HepG2 (cell line): Measurements from ENCODE around the gene NSD1. TPM values are rescaled to one million over a fixed set of nuclear protein-coding genes. Genes with fewer than 3 reads are reported as not detected.
A peak's percentile ranks its signal among the peaks of the same experiment; 100 is the strongest.

Source experiments
- CAMTA2 ChIP-seq: sonication (generic); formaldehyde crosslinking; IDR thresholded peaks from 2 replicates; pipeline ENCODE4 v1.4.0; 2020; ENCODE audit warnings: mild to moderate bottlenecking, missing genetic modification reagents, borderline replicate concordance
- CREB1 ChIP-seq, 2 experiments: fragments of 450-650 bp in 1 of 2; IDR thresholded peaks; 2 replicates each; pipeline ENCODE4 v1.6.1; 2016 to 2017; ENCODE audit warnings: control low read depth in 1 of 2, mild to moderate bottlenecking in 1 of 2, missing compliant biosample characterization in 1 of 2, missing genetic modification characterization in 1 of 2
- LCORL ChIP-seq, 2 experiments: fragments of 450-650 bp in 1 of 2; sonication (generic) in 1 of 2; formaldehyde crosslinking in 1 of 2; IDR thresholded peaks; 2 replicates each; pipeline versions ENCODE4 v1.5.0 to v1.6.1; 2017 to 2020; ENCODE audit warnings: antibody characterized with exemption in 1 of 2, missing genetic modification reagents in 1 of 2
- MAFG ChIP-seq: sonication (generic); formaldehyde crosslinking; IDR thresholded peaks from 2 replicates; pipeline ENCODE4 v1.5.1; 2020; ENCODE audit warnings: mild to moderate bottlenecking, missing genetic modification reagents
- NPAS2 ChIP-seq: sonication (generic); formaldehyde crosslinking; IDR thresholded peaks from 2 replicates; pipeline ENCODE4 v1.8.0; 2022; ENCODE audit warnings: mild to moderate bottlenecking, missing genetic modification reagents, borderline replicate concordance
- PAXIP1 ChIP-seq: sonication (generic); formaldehyde crosslinking; conservative IDR thresholded peaks from 2 replicates; pipeline ENCODE4 v1.4.0; 2020; ENCODE audit warnings: mild to moderate bottlenecking, missing genetic modification reagents, moderate library complexity
- PREB ChIP-seq: sonication (generic); formaldehyde crosslinking; IDR thresholded peaks from 2 replicates; pipeline ENCODE4 v1.4.0; 2020; ENCODE audit warnings: missing genetic modification reagents
- RXRA ChIP-seq: sonication (generic); formaldehyde crosslinking; IDR thresholded peaks from 2 replicates; pipeline ENCODE4 v1.5.1; 2020; ENCODE audit warnings: missing genetic modification reagents
- TAF15 ChIP-seq: fragments of 200-400 bp; formaldehyde crosslinking; IDR thresholded peaks from one replicate; pipeline ENCODE4 v1.6.1; 2018; ENCODE audit warnings: mild to moderate bottlenecking, low read depth, low read length; ENCODE audit not compliant: poor library complexity, severe bottlenecking
- ZNF101 ChIP-seq: sonication (generic); formaldehyde crosslinking; IDR thresholded peaks from 2 replicates; pipeline ENCODE4 v1.4.0; 2020; ENCODE audit warnings: mild to moderate bottlenecking, low read depth, missing genetic modification reagents, borderline replicate concordance
- ZNF703 ChIP-seq: sonication (generic); formaldehyde crosslinking; IDR thresholded peaks from 2 replicates; pipeline ENCODE4 v1.5.1; 2020; ENCODE audit warnings: missing genetic modification reagents, mild to moderate bottlenecking, moderate library complexity, borderline replicate concordance
- polyA plus RNA-seq, 8 experiments: library from polyadenylated mRNA; depleted of rRNA in 3 of 8; stranded (reverse) in 7 of 8; unstranded in 1 of 8; fragments of >200 nt; fragmentation: Illumina TruSeq in 4 of 8; extraction: Trizol in 4 of 8; gene quantifications; 2 replicates each; pipeline versions ENCODE4 v1.2.1 to v1.2.3, GENCODE V29; 2011 to 2016; ENCODE audit warnings: low read depth in 4 of 8, missing spikeins in 1 of 8, mixed read lengths in 1 of 8; ENCODE audit not compliant: insufficient read depth in 1 of 8
- total RNA-seq, 5 experiments: library from RNA; depleted of rRNA; stranded (reverse); fragments of >200 nt; fragmentation: Illumina TruSeq; extraction: Trizol; gene quantifications; 2 replicates each; pipeline ENCODE4 v1.2.3, GENCODE V29; 2016; ENCODE audit warnings: low read depth in 1 of 5
- TF ChIP-seq, protein P1 (sequence below): IDR thresholded peaks from 2 replicates; pipeline ENCODE4 v1.6.1; 2016; ENCODE audit warnings: missing compliant biosample characterization, missing genetic modification reagents, borderline replicate concordance
- TF ChIP-seq, protein P2 (sequence below): sonication (generic); formaldehyde crosslinking; IDR thresholded peaks from 2 replicates; pipeline ENCODE4 v1.4.0; 2020; ENCODE audit warnings: missing genetic modification reagents

NSD1 gene
- total and polyA plus RNA-seq, 2 of the 13 experiments (the other 11 are each of a cell fraction or from before 2014, with no cell fraction given): 0.01 to 0.09 TPM

DNA sequence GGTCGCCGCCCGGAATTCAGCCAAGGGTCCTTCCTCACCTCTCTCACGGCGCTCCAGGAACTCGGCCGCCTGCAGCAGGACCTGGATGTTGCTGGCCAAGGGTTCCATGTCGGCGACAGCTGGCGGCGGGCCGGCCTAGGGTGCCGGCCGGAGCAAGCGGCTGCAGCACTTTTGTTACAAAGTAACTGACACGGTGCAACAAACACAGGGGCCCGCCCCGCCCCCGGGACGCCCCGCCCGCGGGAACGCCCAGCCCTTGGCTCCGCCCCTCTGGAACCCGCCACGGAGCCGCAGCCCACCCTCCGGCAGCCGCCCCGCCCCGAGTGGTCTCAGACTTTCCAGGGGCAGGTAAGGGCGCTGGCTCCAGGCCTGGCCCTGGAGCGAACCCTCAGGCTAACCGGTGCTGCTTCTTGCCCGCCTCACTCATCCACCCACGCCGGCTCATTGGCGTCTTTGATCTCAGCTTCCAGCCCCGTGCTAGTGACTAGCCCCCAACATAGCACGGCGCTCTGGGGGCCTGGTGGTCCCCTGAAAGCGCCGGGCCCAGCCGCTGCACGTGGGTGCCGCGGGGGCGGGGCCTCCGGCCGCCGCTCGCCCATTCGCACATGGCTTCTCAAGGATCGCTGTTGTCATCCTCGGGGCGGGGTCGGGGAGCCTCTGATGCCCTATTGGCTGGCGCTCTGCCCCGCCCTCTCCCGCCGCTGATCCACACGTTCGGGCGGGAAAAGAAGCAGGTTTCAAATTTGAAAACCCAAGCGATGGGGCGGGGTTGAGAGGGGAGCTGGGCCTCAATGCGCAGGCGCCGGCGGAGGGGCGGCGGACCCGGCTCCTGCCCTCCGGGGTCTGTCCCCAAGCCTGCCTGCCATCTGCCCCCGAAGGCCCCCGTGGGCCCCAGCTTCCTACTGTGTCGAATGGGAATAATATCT lies 178.4 kb downstream of the NSD1 start, which contains the start of gene MXD3 (continued):
- no peak for TF ChIP-seq PREB (CRISPR knock-in tag)
- TF ChIP-seq ZNF703 (CRISPR knock-in tag): no peak
- no peak; the same call in 1 of the 2 replicates for TF ChIP-seq PAXIP1
- TF ChIP-seq NPAS2 (CRISPR knock-in tag): no peak
- no peak for TF ChIP-seq MAFG (CRISPR knock-in tag)
- no peak; the same call in 1 of the 2 replicates for TF ChIP-seq RXRA (CRISPR knock-in tag)
- TF ChIP-seq CREB1 (IDR thresholded peaks at IDR 0.05): peak; percentile 57
- TF ChIP-seq CREB1 (CRISPR knock-in tag; IDR thresholded peaks at IDR 0.05): peak; percentile 62
- no peak for TF ChIP-seq LCORL (IDR thresholded peaks at IDR 0.05)
- TF ChIP-seq LCORL (CRISPR knock-in tag; IDR thresholded peaks at IDR 0.05): peak; percentile 56; the same call in 1 of the 2 replicates
- TF ChIP-seq CAMTA2 (CRISPR knock-in tag): no peak
- TF ChIP-seq, protein P1, sequence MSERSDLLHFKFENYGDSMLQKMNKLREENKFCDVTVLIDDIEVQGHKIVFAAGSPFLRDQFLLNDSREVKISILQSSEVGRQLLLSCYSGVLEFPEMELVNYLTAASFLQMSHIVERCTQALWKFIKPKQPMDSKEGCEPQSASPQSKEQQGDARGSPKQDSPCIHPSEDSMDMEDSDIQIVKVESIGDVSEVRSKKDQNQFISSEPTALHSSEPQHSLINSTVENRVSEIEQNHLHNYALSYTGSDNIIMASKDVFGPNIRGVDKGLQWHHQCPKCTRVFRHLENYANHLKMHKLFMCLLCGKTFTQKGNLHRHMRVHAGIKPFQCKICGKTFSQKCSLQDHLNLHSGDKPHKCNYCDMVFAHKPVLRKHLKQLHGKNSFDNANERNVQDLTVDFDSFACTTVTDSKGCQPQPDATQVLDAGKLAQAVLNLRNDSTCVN: no peak
- TF ChIP-seq ZNF101 (CRISPR knock-in tag): no peak
- peak; percentile 62 for TF ChIP-seq TAF15
- TF ChIP-seq, protein P2, sequence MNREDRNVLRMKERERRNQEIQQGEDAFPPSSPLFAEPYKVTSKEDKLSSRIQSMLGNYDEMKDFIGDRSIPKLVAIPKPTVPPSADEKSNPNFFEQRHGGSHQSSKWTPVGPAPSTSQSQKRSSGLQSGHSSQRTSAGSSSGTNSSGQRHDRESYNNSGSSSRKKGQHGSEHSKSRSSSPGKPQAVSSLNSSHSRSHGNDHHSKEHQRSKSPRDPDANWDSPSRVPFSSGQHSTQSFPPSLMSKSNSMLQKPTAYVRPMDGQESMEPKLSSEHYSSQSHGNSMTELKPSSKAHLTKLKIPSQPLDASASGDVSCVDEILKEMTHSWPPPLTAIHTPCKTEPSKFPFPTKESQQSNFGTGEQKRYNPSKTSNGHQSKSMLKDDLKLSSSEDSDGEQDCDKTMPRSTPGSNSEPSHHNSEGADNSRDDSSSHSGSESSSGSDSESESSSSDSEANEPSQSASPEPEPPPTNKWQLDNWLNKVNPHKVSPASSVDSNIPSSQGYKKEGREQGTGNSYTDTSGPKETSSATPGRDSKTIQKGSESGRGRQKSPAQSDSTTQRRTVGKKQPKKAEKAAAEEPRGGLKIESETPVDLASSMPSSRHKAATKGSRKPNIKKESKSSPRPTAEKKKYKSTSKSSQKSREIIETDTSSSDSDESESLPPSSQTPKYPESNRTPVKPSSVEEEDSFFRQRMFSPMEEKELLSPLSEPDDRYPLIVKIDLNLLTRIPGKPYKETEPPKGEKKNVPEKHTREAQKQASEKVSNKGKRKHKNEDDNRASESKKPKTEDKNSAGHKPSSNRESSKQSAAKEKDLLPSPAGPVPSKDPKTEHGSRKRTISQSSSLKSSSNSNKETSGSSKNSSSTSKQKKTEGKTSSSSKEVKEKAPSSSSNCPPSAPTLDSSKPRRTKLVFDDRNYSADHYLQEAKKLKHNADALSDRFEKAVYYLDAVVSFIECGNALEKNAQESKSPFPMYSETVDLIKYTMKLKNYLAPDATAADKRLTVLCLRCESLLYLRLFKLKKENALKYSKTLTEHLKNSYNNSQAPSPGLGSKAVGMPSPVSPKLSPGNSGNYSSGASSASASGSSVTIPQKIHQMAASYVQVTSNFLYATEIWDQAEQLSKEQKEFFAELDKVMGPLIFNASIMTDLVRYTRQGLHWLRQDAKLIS: no peak
- TF ChIP-seq, all 625 proteins: peak for 154
